HG03520 (cell line): ENCODE measurements around the gene CHIT1.

Experiments
- ATAC-seq: cut with Tn5 transposase; IDR thresholded peaks from one replicate; pipeline ENCODE4 v1.9.1; 2021; ENCODE audit warnings: mild to moderate bottlenecking, moderate library complexity; ENCODE audit not compliant: unreplicated experiment

Gene CHIT1

DNA sequence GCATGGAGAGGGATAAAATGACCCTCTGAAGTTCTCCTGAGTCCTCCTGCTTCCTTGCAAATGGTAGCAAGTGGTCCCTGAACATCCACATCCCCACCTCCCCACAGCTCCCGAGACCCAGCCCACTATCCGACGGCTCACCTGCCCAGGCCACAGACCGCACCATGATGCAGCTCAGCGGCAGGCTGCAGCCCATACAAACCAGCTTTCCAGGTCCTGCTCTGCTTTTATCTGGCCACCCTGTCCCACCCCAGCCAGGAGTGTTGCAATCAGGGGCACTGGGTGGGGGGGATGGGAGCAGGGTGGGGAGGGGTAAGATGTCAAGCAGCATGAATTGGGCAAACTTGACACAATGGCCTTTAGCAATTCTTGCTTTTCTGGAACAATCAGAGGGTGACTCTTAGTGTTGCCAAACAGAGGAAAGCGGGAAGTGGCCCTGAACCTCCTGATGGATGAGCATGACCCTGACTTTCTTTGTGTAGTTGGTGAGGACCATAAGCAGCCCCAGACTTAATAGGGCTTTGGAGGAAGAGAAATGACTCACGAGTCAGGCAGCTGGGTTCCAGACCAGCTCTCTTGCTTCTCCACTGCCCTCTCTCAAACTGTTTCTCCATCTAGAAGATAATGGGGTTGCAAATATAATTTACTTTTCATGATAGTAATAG is at the start of gene CHIT1:
CHIT1 (minus strand) TSS at position 203 of the 665 bp plus-strand sequence; CDS start at position 166, 37 bp downstream.
- ATAC-seq = no peak

GRCh38 chr1:203278885-203279406 is 49.5 kb upstream of the CHIT1 start:
- ATAC-seq = no peak

GRCh38 chr1:203278082-203278884 is 48.8 kb upstream of the CHIT1 start:
- ATAC-seq = no peak

DNA sequence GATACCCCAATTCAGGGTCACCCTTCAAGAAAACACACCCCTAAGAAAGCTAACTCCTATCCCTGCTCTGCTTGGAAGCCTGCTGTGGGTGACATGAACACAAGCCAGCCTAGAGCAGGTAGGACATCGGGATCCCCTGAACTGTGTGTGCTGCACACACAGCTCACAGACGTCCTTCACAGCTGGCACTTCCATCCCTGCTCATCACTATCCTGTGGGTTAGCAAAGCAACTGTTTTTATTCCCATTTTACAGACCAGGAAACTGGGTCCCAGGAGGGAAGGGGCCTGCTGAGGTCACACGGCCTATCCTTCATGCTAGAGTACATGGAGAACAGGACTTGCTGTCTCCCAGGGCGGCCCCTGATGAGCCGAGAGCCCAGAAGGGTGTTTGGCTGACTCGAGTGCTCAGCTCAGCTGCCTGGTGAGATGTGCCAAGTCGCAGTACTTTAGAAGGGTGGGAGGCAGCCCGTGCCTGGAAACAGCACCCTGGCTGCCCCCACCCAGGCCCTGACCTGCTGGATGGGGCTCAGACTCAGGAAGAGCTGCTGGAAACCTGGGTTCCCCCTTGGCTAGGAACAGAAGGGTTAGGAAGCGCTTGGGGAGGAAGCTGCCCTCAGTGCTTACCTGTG is 47.6 kb upstream of the CHIT1 start:
- ATAC-seq = no peak

GRCh38 chr1:203276408-203276807 is 46.9 kb upstream of the CHIT1 start:
- no peak for ATAC-seq

- ATAC-seq = no peak
Measured at GRCh38 chr1:203275656-203276272, 46.3 kb upstream of the CHIT1 start.

DNA sequence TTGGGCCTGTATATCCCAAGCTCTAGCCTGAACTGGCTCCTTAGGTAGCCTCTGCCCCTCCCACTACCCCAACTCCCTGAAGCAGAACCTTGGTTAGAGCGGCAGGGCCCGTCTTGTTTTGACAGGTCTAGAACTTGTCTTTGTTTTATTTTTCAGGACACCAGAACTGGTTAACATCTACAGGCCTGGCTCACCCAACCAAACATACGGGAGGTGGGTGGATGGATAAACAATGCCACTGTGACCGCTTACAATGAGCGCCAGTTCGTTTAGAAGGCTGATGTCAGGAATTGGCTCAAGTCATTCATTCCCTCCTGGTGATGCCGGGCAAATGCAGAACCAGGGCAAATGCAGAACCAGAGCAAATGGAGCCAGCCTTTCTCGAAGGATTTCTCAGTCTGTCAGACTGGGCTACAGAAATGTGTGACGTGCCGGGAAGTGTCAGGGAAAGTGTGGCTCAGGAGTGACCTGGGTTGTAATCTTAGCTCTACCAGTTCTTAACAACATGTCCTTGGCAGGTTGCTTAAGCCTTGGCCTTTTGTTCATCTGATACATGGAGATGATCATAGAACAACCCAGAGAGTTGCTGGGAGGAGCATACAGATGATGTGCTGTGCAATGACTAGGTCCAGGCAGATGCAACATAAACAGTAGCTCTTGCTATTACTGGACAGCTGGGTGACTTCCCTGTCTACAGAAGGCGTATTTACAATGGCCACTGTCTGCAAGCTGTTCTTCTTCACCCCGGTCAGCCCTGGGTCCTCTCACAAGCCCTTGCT is 45.3 kb upstream of the CHIT1 start:
- ATAC-seq = no peak

DNA sequence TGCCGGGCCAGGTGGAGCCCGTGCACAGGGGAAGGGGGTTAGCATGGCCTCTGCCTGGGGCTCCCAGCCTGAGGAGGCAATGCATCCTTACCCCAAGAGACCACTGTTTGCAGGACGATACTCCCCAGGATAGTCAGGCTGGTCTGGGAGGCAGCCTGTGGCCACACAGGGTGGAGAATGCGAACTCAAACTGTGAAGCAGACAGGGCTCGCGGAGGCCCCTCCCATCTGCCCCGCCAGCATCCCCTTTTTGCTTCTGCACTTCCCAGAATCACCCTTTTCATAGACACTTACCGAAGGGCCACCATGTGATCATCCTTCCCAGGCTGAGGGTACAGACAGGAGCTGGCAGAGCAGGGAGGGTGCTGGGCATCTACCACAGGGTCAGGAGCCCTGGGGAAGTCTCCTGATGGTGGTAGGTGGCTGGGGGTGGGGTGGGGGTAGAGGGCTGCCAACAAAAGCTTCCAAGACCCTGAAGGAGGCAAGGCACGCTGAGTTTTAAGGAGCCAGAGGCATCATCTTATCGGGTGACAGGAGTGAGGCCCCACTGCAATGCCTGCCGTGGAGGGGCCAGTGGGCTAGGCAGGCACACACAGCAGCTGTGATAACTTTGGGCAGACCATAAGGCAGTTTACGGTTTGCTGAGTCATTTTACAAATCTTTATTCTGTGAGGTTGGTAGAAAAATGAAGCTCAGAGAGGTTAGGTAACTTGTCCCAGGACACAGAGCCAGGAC is 44.6 kb upstream of the CHIT1 start:
- ATAC-seq = no peak

- ATAC-seq = peak; percentile 55
Measured at GRCh38 chr1:203273206-203273868, 43.9 kb upstream of the CHIT1 start.

DNA sequence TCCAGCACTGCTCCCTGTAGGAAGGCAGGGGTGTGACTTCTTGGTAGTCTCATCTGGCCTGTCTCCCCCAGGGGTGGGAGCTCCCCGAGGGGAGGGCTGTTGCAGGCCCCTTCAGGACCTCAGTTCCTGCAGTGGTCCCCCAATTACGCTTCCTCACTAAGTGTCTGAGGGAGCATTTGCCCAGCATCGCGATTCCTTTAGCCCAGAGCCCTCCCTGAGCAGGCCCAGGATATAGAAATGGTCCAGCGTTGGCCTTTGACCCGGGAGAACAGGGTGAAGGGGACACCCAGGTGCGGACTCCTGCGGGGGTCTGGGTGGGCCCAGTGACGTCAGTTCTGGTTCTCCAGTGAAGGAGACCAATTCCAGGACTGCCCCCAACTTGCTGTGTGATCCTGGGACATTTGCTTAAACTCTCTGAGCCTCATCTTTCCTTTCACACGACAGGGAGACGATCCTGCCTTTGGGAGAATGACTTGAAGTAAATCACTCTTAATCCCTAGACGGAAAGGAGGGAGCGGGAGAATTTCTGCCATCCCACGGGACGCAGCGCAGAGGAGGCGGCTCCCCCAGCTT is 43.2 kb upstream of the CHIT1 start:
- no peak for ATAC-seq

- no peak for ATAC-seq
Measured at GRCh38 chr1:203271962-203272632, 42.6 kb upstream of the CHIT1 start.

- ATAC-seq = no peak
Measured at GRCh38 chr1:203271018-203271743, 41.7 kb upstream of the CHIT1 start.

- ATAC-seq = no peak
Measured at GRCh38 chr1:203270448-203270847, 41.0 kb upstream of the CHIT1 start.

GRCh38 chr1:203269654-203270020 is 40.2 kb upstream of the CHIT1 start:
- ATAC-seq = no peak

DNA sequence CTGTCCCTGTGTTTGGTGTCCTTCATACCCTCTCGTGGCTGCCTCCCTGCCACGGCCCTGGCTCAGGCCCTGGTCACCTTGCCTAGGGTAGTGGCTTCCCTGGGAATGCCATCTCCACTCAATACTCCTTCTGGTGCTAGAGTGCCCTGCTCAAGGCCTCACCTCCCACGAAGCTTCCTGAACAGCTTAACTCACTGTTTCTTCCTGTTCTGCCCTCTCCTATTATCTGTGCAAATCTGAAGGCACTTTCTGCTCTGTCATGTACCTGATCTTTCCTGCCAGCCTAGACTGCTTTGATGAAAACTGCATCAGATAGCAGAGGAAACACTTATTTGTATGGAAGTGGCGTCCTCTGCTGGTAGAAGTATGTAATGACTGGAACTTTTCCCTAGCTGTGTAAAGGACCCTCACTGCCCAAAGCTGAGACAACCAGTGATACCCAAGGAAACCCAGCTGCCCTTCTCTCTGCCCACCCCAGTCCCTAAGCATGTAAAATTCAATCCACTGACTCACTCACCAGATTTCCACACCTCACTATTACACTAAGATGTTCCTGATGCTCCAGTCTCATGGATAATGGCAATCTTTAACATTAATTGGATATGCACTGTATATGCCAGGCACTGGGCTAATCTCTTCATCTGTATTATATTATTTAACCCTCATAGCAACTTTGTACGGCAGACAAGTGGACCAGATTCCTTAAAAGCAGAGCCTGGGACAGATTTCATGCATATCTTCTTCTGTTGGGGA is 39.6 kb upstream of the CHIT1 start:
- ATAC-seq = no peak

DNA sequence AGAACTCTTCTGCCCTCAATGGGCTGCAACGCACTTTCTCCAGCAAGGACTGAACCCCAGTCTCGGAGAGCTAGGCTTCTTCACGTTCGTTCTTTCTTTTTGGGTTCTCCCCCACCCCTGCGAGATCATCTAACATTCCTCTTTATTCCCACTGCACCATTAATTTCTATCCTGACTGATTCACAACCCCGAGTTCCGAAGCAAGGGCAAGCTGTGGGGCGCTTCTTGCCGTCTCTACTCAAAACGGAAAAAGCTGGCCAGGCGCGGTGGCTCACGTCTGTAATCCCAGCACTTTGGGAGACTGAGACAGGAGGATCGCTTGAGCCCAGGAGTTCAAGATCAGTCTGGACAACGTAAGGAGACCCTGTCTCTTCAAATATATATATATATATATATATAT is 38.4 kb upstream of the CHIT1 start:
- no peak for ATAC-seq

DNA sequence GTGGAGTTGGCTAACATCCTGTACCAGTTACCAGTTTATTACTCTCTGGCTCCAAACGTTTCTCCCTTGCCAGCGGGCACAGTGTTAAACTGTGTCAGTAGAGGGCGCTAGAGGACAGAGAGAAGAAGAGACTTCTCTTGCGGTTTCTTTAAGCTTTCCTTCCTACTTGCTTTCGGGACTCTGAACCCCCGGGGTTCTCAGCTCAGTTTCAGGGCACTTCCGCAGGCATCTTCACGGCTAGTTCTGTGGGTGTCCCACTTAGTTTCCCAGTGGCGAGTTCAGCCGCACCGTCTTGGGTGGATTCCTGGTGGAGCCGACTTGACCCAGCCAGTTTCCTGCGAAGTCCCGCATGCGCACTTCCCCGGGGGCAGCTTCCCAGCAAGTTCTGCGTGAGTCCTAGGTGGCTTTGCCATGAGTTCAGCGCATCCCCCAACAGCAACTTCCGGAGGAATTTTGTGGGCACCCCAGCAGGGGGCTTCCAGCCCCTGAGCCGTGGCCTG is 37.9 kb upstream of the CHIT1 start:
- ATAC-seq = no peak
